Neural crest cell (in vitro differentiated cells): ENCODE results near the gene PHKA2. TPM values are rescaled to one million over a fixed set of nuclear protein-coding genes. Genes with fewer than 3 reads are reported as not detected.

Experiments used
- DNase-seq: peaks from one replicate; pipeline ENCODE4 v3.0.0; 2021; ENCODE audit warnings: low read depth, mixed read lengths, low spot score
- H3K27ac Mint-ChIP-seq: one replicate; pipeline ENCODE4 v1.8.0; 2021; ENCODE audit warnings: mild to moderate bottlenecking, mixed read lengths; ENCODE audit not compliant: unreplicated experiment
- H3K27me3 Mint-ChIP-seq: 2 replicates; pipeline ENCODE4 v1.8.0; 2021; ENCODE audit warnings: low read depth, mild to moderate bottlenecking, mixed read lengths
- H3K36me3 Mint-ChIP-seq: 2 replicates; pipeline ENCODE4 v1.8.0; 2021; ENCODE audit warnings: low read depth, mild to moderate bottlenecking, mixed read lengths
- H3K4me1 Mint-ChIP-seq: 2 replicates; pipeline ENCODE4 v1.8.0; 2021; ENCODE audit warnings: mixed read lengths
- H3K4me3 Mint-ChIP-seq: one replicate; pipeline ENCODE4 v1.8.0; 2021; ENCODE audit warnings: mild to moderate bottlenecking, mixed read lengths
- H3K9me3 Mint-ChIP-seq: 2 replicates; pipeline ENCODE4 v1.8.0; 2021; ENCODE audit warnings: mixed read lengths
- long read RNA-seq: library from polyadenylated mRNA; unstranded; transcript quantifications from one replicate; pipeline ENCODE4 v2.0.0, GENCODE V29; 2020
- total RNA-seq: library from RNA; stranded (reverse); gene quantifications from 2 replicates; pipeline ENCODE4 v1.2.1, GENCODE V29; 2021
- TF ChIP-seq, protein P1 (sequence below): fragments of 200-600 bp; sonication (generic); conservative IDR thresholded peaks from 2 replicates; pipeline ENCODE4 v1.5.0; 2021; ENCODE audit warnings: antibody characterized with exemption, mild to moderate bottlenecking

PHKA2 gene, protein sequence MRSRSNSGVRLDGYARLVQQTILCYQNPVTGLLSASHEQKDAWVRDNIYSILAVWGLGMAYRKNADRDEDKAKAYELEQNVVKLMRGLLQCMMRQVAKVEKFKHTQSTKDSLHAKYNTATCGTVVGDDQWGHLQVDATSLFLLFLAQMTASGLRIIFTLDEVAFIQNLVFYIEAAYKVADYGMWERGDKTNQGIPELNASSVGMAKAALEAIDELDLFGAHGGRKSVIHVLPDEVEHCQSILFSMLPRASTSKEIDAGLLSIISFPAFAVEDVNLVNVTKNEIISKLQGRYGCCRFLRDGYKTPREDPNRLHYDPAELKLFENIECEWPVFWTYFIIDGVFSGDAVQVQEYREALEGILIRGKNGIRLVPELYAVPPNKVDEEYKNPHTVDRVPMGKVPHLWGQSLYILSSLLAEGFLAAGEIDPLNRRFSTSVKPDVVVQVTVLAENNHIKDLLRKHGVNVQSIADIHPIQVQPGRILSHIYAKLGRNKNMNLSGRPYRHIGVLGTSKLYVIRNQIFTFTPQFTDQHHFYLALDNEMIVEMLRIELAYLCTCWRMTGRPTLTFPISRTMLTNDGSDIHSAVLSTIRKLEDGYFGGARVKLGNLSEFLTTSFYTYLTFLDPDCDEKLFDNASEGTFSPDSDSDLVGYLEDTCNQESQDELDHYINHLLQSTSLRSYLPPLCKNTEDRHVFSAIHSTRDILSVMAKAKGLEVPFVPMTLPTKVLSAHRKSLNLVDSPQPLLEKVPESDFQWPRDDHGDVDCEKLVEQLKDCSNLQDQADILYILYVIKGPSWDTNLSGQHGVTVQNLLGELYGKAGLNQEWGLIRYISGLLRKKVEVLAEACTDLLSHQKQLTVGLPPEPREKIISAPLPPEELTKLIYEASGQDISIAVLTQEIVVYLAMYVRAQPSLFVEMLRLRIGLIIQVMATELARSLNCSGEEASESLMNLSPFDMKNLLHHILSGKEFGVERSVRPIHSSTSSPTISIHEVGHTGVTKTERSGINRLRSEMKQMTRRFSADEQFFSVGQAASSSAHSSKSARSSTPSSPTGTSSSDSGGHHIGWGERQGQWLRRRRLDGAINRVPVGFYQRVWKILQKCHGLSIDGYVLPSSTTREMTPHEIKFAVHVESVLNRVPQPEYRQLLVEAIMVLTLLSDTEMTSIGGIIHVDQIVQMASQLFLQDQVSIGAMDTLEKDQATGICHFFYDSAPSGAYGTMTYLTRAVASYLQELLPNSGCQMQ
- total RNA-seq: 24.7 and 28.0 TPM in 2 replicates
- long read RNA-seq, partial matches to known transcripts: 2 of 14 reads
- long read RNA-seq, other reads (novel, unspliced or antisense): 12 of 14 reads

DNA sequence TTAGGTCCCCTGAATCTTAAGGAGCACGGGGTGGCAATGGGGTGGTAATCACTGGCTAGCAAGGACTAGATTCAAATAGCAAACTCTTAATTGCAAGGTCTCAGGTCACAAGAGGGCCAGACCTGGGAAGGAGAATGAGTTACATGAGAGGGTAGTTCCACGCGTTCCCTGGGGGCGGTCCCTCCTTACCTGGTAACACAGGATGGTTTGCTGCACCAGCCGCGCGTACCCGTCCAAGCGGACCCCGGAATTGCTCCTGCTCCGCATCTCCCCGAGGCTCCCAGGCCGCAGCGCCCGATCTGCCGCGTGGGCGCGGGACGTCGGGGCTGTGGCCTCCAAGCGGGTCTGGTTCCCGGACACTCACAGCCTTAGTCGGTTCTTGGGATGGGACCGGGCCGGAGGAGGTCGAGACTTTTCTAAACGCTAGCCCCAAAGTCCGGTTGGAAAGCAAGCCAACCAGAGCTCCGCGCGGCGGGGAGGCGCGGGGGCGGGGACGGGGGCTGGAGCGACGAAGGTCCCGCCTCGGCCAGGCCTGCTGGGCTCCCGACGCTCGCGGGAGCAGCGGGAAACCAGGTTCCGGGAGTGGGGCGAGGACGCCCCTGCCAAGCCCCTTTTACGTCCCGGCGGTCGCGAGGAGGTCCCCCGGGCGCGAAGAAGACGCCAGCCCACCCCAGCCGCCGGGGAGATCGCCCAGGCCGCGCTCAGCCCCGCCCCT is at the start of gene PHKA2:
TSS of gene PHKA2 (minus strand) at position 449 of the 715 bp plus-strand sequence. CDS start at position 267, 182 bp downstream.
- H3K4me1 Mint-ChIP-seq: peaks cover 5% of the 10 kb centered on the region
- H3K27ac Mint-ChIP-seq: peak within 1 kb of the TSS; percentile 27
- H3K4me3 Mint-ChIP-seq: peak within 1 kb of the TSS; percentile 86

DNA sequence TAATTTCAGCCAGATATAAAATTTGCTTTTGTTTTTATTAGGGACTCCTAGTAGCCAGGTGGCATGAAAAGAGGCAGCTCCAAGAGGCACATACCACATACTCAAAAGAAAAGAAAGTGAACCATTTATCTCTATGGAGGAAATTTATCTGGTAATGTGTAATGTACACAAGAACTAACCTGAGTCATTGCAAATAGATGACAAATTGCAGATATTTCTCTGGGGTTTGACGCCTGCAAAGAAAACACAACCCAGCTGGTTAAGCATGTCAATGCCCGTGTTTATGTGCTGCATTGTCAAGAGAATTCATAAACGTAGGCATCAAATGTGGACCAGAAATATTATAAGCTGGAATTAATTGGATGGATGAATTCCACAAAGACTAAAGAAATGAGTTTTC is 46.9 kb upstream of the PHKA2 start:
- Mint-ChIP-seq H3K27ac (no peak overlapping the region), H3K27me3 (no peaks in the 10 kb centered on the region), H3K9me3 (peaks cover 5% of the 10 kb centered on the region), H3K36me3 (no peaks in the 10 kb centered on the region), H3K4me3 (no peak overlapping the region), H3K4me1 (no peaks in the 10 kb centered on the region)
- TF ChIP-seq, protein P1, sequence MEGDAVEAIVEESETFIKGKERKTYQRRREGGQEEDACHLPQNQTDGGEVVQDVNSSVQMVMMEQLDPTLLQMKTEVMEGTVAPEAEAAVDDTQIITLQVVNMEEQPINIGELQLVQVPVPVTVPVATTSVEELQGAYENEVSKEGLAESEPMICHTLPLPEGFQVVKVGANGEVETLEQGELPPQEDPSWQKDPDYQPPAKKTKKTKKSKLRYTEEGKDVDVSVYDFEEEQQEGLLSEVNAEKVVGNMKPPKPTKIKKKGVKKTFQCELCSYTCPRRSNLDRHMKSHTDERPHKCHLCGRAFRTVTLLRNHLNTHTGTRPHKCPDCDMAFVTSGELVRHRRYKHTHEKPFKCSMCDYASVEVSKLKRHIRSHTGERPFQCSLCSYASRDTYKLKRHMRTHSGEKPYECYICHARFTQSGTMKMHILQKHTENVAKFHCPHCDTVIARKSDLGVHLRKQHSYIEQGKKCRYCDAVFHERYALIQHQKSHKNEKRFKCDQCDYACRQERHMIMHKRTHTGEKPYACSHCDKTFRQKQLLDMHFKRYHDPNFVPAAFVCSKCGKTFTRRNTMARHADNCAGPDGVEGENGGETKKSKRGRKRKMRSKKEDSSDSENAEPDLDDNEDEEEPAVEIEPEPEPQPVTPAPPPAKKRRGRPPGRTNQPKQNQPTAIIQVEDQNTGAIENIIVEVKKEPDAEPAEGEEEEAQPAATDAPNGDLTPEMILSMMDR: no peak
- DNase-seq: no peak

More for the DNA sequence above, at the start of gene PHKA2:
- Mint-ChIP-seq H3K36me3 (no peaks in the 10 kb centered on the region), H3K27me3 (no peaks in the 10 kb centered on the region), H3K9me3 (no peaks in the 10 kb centered on the region)
- TF ChIP-seq, protein P1: no peak
- peak; percentile 23 for DNase-seq

DNA sequence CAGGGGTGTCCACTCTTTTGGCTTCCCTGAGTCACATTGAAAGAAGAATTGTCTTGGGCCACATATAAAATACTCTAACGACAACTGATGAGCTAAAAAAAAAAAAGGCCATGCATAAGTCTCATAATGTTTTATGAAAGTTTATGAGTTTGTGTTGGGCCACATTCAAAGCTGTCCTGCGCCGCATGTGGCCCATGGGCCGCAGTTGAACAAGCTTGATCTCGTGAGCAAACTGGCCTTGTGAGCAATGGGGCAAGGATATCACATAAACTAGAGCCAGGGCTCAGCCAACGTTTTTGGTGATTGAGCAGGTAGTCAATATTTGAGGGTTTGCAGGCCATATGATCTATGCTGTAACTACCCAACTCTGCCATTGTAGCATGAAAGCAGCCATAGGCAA is 44.6 kb upstream of the PHKA2 start:
- TF ChIP-seq, protein P1: no peak
- Mint-ChIP-seq H3K27me3 (no peaks in the 10 kb centered on the region), H3K27ac (no peak overlapping the region), H3K36me3 (no peaks in the 10 kb centered on the region), H3K4me3 (no peak overlapping the region), H3K9me3 (peaks cover 3% of the 10 kb centered on the region), H3K4me1 (no peaks in the 10 kb centered on the region)
- DNase-seq: no peak

DNA sequence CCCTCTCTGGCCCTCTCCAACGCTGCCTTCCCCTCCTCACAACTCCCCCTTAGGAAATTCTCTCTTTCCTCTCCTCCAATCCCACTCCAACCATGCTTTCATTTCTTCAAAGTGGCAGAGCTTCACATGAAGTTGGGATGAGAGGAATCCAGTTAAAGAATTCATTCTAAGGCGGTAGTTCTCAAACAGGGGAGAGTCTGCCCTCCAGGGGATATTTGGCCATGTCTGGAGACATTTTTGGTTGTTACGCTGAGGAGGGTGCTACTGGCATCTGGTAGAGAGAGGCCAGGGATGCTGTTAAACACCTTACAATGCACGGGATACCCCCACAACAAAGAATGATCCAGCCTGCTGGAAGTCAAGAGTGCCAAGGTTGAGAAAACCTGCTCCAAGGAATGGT is 40.5 kb upstream of the PHKA2 start:
- no peaks in the 10 kb centered on the region for H3K27me3 Mint-ChIP-seq
- TF ChIP-seq, protein P1: no peak
- H3K36me3 Mint-ChIP-seq: no peaks in the 10 kb centered on the region
- peaks cover 2% of the 10 kb centered on the region for H3K9me3 Mint-ChIP-seq
- DNase-seq: no peak
- no peak overlapping the region for H3K27ac Mint-ChIP-seq
- no peaks in the 10 kb centered on the region for H3K4me1 Mint-ChIP-seq
- no peak overlapping the region for H3K4me3 Mint-ChIP-seq

DNA sequence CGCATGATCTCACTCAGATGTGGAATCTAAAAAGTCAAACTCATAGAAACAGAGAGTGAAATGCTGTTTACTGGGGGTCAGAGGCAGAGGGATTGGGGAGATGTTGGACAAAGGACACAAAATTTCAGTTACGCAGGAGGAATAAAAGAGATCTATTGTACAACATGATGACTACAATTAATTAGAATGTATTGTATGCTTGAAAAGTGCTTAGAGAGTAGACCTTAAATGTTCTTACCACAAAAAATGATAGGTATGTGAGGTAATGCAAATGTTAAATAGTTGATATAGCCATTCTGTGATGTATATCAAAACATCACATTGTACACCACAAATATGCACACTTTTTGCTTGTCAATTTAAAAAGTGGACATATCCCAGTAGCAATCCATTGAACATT is 36.1 kb upstream of the PHKA2 start:
- TF ChIP-seq, protein P1: no peak
- Mint-ChIP-seq H3K36me3 (no peaks in the 10 kb centered on the region), H3K27me3 (no peaks in the 10 kb centered on the region), H3K4me1 (no peaks in the 10 kb centered on the region), H3K9me3 (peaks cover 2% of the 10 kb centered on the region), H3K27ac (no peak overlapping the region), H3K4me3 (no peak overlapping the region)
- DNase-seq: no peak
